HUES64 (cell line): ENCODE data around the gene MSRB1.
"Not testable (repeated sequence)": the region's sequence is repeated elsewhere in the genome, so short reads cannot be mapped to it uniquely, and the experiment has no call there.

Experiments used
- H3K27ac ChIP-seq: 2 replicates; pipeline ENCODE4 v1.7.0; 2013; ENCODE audit warnings: low read depth, low read length, inconsistent platforms
- H3K27me3 ChIP-seq: 2 replicates; pipeline ENCODE4 v1.6.1; 2013; ENCODE audit warnings: mild to moderate bottlenecking, low read length; ENCODE audit not compliant: insufficient read depth
- H3K36me3 ChIP-seq: 2 replicates; pipeline ENCODE4 v1.6.1; 2013; ENCODE audit warnings: mild to moderate bottlenecking, low read length; ENCODE audit not compliant: insufficient read depth
- H3K4me1 ChIP-seq: 2 replicates; pipeline ENCODE4 v1.6.1; 2013; ENCODE audit warnings: mild to moderate bottlenecking, low read length, moderate library complexity; ENCODE audit not compliant: insufficient read depth
- H3K4me3 ChIP-seq: 2 replicates; pipeline ENCODE4 v1.5.1; 2013; ENCODE audit warnings: mild to moderate bottlenecking, low read length, moderate library complexity
- H3K9ac ChIP-seq: 2 replicates; pipeline ENCODE4 v1.6.1; 2013; ENCODE audit warnings: mild to moderate bottlenecking, low read depth, low read length
- H3K9me3 ChIP-seq: 2 replicates; pipeline ENCODE4 v1.6.1; 2013; ENCODE audit warnings: low read depth, low read length; ENCODE audit not compliant: insufficient read depth
- WGBS: fragments of 150-250, 120-280 bp; methylation state at CpG from one replicate; pipeline ENCODE4 v1.1.7; 2013; ENCODE audit warnings: missing lambda C conversion rate; 5-methylcytosine and 5-hydroxymethylcytosine counted together

The MSRB1 gene

DNA sequence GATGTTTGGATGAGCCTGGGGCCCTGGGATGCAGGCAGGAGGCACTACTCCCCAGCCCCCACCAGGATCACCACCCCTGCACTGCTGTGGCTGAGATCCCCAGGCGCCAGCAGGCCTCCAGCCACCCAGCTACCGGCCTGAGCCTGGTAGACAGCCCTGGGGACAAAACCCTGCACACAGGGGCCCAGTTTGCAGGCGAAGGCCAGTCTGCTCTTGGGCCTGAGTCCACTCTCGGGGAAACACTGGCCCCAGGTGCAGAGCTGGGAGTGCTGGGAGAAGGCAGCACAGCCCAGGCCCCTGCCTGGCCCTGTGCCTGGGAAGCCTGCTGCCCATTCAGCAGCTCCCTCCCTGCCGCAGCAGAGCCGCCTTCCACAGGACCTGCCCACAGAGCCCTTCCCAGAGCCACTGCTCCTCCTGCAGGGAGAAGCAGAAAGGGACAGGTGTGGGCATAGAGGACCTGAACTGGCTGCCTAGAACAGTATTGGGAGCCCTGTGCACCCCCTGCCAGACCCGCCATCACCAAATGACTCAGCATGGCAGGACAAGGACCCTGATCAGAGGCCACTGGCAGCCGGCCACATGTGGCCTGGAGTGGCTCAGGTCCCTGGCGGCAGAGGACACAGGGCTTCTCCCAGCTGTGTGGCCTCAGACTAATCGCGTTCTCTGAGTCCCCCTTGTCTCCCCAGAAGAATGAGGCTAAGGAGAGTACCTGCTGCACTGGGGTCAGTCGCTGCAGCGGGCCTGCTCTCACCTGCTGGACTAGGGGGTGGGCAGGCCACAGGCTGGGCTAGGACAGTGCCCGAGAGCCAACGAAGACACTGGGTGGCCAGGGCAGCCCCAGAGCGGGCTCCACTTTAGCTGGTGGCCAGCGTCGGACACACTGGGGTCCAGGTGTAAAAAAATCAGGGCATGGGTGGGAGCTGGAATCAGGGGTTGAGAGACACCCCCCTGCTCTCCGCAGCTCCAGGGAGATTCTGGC, 10.7 kb downstream of the MSRB1 start:
- Histone ChIP-seq H3K36me3 (no peaks in the 10 kb centered on the region), H3K4me1 (no peaks in the 10 kb centered on the region), H3K27me3 (peaks cover 10% of the 10 kb centered on the region), H3K9me3 (no peaks in the 10 kb centered on the region), H3K27ac (no peak overlapping the region), H3K9ac (no peak overlapping the region; the same call in 1 of the 2 replicates), H3K4me3 (no peak overlapping the region)
- 81% methylated on average over 19 of the region's 19 CpGs for WGBS

DNA sequence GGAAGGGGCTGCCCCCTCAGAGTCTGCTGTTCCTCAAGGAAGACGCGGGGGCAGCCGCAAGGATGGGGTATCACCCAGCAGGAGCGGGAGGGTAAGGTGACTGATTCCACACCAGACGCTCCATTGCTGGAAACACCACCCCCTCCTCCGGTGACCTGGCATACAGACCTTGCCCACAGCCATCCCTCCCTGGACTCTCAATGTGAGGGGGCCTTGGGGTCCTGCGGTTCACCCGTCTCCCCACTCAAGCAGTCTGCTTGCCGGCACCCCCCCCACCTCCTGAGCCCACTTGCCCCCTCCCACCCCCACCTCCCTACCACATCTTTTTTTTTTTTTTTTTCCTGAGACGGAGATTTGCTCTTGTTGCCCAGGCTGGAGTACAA, 12.7 kb downstream of the MSRB1 start:
- no peak overlapping the region for H3K27ac ChIP-seq
- H3K9ac ChIP-seq: no peak overlapping the region
- H3K9me3 ChIP-seq: no peaks in the 10 kb centered on the region
- H3K36me3 ChIP-seq: no peaks in the 10 kb centered on the region
- no peak overlapping the region for H3K4me3 ChIP-seq
- peaks cover 10% of the 10 kb centered on the region for H3K27me3 ChIP-seq
- WGBS: 83% methylated on average over 10 of the region's 10 CpGs
- H3K4me1 ChIP-seq: no peaks in the 10 kb centered on the region

DNA sequence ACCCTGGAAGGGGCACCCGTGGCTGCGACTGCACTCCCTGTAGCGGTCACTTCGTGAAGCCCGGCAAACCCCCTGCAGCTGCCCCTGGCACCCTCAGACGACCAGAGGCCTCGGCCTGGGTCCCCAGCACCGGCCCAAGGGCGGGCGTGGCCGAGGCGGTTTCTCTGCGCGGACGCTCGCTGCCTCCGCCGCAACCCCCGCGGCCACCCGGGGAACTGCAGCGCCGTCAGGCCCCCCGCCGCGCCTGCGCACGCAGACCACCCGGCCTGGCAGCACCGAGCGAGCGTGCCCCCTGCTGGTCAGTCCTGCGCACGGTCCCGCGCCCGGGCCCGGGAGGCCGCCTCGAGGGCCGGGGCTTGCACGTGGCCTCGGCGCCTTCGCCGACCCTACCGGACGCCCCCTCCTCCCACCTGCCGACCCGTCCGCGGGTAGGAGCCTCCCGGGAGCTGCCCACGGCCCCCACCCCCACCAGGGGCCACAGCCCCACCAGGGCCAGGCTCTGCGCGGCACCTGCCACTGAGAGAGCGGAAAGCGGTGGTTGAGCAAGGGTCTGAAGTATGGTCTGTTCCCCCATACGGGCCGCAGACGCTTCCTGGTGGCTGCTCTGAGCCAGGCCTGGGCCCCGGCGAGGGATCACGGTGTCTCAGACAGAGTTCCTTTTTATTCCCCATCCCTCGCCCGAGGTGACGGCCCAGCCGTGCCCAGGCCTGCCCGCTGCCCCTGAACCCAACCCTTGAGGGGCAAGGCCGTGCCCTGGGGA, 13.2 kb downstream of the MSRB1 start:
- Histone ChIP-seq H3K27ac (no peak overlapping the region), H3K4me1 (no peaks in the 10 kb centered on the region)
- 15% methylated on average over 70 of the region's 70 CpGs for WGBS

DNA sequence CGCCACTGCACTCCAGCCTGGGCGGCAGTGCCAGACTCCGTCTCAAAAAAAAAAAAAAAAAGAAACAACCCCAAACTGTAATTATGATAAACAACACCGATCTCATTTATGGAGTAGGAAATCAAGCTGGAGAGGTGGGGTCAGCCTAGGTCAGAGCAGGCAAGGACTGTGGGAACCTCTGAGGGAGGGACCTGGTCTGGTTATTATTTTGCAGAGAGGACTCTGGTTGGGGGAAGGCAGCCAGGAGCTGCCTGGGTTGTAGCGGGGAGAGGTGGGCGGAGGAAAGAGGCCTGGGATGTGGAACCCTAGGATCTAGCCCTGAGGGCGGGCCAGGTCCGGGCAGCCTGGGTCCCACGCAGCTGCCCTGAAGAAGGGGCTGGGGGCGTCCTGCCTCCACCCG, 13.9 kb downstream of the MSRB1 start:
- no peaks in the 10 kb centered on the region for H3K9me3 ChIP-seq
- WGBS: 21% methylated on average over 8 of the region's 11 CpGs
- H3K36me3 ChIP-seq: no peaks in the 10 kb centered on the region
- H3K27ac ChIP-seq: no peak overlapping the region
- no peaks in the 10 kb centered on the region for H3K4me1 ChIP-seq
- peaks cover 18% of the 10 kb centered on the region for H3K27me3 ChIP-seq
- peak overlapping the region; percentile 50 for H3K4me3 ChIP-seq
- no peak overlapping the region for H3K9ac ChIP-seq

More for the DNA sequence above, 13.2 kb downstream of the MSRB1 start:
- H3K9ac ChIP-seq: no peak overlapping the region; the same call in 1 of the 2 replicates
- H3K36me3 ChIP-seq: no peaks in the 10 kb centered on the region
- peaks cover 11% of the 10 kb centered on the region for H3K27me3 ChIP-seq
- H3K9me3 ChIP-seq: no peaks in the 10 kb centered on the region
- peak overlapping the region; percentile 50 for H3K4me3 ChIP-seq

DNA sequence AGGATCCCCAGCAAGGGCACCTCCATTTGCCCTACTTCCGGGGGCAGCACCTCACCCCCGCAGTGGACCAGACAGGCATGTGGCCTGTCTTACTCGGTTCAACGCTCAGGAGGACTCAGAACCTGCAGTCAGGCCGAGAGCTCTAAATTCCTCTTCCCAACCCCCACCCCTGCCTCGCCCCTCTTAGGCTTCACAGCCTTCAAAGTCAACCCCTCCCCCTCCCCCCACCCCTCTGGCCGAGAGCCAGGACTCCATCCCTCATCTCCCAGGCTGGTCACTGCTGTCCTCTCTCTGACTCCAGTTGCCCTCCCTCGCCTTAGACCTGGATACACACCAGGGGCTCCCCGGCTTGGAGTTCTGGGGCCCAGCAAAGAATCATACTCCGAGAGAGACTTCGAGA, 16.7 kb downstream of the MSRB1 start:
- H3K9me3 ChIP-seq: no peaks in the 10 kb centered on the region
- no peak overlapping the region for H3K27ac ChIP-seq
- 52% methylated on average over 11 of the region's 11 CpGs for WGBS
- no peak overlapping the region for H3K4me3 ChIP-seq
- no peak overlapping the region for H3K9ac ChIP-seq
- H3K27me3 ChIP-seq: peaks cover 43% of the 10 kb centered on the region
- no peaks in the 10 kb centered on the region for H3K4me1 ChIP-seq
- no peaks in the 10 kb centered on the region for H3K36me3 ChIP-seq

DNA sequence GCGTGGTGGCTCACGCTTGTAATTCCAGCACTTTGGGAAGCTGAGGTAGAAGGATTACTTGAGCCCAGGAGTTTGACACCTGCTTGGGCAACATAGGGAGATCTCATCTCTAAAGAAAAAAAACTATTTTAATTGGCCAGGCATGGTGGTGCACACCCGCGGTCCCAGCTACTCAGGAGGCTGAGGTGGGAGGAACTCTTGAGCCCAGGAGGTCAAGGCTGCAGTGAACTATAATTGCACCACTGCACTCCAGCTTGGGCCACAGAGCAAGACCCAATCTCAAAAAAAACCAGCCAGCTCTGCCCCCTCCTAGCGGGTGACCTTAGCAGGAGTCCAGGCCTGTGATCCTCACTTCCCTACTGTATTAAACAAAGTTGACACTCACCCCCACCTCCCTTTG, 18.9 kb downstream of the MSRB1 start:
- H3K4me1 ChIP-seq: 0 out of 2 replicates have a peak, but pooled peaks cover 5% of the 10 kb centered on the region
- H3K27ac ChIP-seq: no peak overlapping the region
- no peak overlapping the region for H3K9ac ChIP-seq
- no peaks in the 10 kb centered on the region for H3K36me3 ChIP-seq
- peak overlapping the region; percentile 29; the same call in 1 of the 2 replicates for H3K4me3 ChIP-seq
- WGBS: 69% methylated on average over 5 of the region's 5 CpGs
- no peaks in the 10 kb centered on the region for H3K9me3 ChIP-seq
- H3K27me3 ChIP-seq: peaks cover 54% of the 10 kb centered on the region

DNA sequence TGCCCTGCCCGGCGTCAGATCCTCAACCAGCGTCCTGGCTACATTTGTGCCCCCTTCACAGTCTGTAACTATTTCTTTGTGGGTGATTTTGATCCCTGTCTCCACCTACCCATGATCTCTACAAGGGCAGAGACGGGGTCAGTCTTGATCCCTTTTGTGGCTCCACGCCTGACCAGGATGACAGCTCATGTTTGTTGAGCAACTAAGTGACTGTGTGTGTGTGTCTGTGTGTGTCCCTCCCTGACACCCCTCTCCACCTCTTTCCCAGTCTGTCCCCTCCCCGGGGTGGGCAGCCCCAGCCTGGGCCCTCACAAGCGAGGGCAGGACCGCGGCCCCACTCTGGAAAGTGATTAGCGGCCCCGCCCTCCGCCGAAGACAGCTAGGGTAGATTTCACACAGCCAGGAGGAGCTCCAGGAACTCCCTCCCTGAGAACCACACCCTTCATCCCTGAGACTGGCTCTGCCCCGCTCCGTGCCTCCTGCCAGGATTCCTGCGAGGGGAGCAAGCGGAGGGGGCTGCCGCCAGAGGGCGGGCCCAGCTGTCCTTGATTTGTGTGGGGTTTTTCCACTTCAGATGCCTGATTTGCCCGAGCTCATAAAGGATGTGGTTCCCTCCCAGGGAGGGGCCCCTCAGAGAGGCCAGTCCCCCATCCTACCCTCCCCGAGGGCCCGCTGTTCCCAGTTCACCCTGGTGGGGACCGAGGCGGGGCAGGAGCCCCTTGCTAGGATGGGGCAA, 19.5 kb downstream of the MSRB1 start:
- H3K27me3 ChIP-seq: peaks cover 61% of the 10 kb centered on the region
- H3K27ac ChIP-seq: no peak overlapping the region
- no peaks in the 10 kb centered on the region for H3K36me3 ChIP-seq
- WGBS: 9% methylated on average over 21 of the region's 24 CpGs
- no peak overlapping the region for H3K9ac ChIP-seq
- 0 out of 2 replicates have a peak, but pooled peaks cover 5% of the 10 kb centered on the region for H3K4me1 ChIP-seq
- H3K9me3 ChIP-seq: no peaks in the 10 kb centered on the region
- peak overlapping the region; percentile 29 for H3K4me3 ChIP-seq

DNA sequence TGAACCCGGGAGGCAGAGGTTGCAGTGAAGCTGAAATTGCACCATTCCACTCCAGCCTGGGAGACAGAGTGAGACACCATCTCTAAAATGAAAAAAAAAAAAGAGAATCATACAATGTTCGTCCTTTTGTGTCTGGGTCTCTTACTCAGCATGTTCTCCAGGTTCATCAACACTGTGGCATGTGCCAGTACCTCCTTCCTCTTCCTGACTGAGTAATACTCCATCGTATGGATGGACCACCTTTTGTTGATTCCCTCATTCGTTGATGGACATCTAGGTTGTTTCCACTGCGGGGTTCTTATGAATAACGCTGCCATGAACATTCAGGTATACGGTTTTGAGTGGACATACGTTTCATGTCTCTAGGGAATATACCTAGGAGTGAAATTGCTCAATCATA, 20.6 kb downstream of the MSRB1 start:
- H3K36me3 ChIP-seq: no peaks in the 10 kb centered on the region
- peaks cover 72% of the 10 kb centered on the region for H3K27me3 ChIP-seq
- H3K4me1 ChIP-seq: peaks cover 8% of the 10 kb centered on the region
- H3K9me3 ChIP-seq: no peaks in the 10 kb centered on the region
- no peak overlapping the region for H3K9ac ChIP-seq
- H3K27ac ChIP-seq: no peak overlapping the region
- no peak overlapping the region for H3K4me3 ChIP-seq
- WGBS: 88% methylated on average over 8 of the region's 8 CpGs

DNA sequence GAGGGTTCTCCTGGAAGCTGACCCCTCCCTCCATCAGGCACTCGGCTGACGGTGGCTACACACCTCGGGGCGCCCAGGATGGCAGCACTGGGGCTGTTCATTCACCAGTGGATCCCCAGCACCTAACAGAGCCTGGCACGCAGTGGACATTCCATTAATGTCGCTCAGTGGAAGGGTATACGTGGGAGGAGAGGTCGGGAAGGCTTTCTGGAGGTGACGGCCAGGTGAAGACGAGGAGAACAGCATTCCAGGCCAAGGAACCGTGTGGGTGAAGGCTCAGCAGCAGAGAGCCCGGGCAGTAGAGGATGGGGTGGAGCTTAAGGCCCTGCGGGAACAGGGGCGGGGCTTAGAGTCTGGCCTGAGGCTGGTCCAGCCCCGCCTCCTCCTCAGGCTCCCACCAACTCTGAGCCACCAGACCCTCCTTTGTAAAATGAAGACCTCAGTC, 22.2 kb downstream of the MSRB1 start:
- H3K4me1 ChIP-seq: peaks cover 20% of the 10 kb centered on the region
- no peaks in the 10 kb centered on the region for H3K9me3 ChIP-seq
- H3K27ac ChIP-seq: no peak overlapping the region
- H3K4me3 ChIP-seq: no peak overlapping the region
- H3K9ac ChIP-seq: no peak overlapping the region
- no peaks in the 10 kb centered on the region for H3K36me3 ChIP-seq
- 9% methylated on average over 15 of the region's 15 CpGs for WGBS
- peaks cover 88% of the 10 kb centered on the region for H3K27me3 ChIP-seq

DNA sequence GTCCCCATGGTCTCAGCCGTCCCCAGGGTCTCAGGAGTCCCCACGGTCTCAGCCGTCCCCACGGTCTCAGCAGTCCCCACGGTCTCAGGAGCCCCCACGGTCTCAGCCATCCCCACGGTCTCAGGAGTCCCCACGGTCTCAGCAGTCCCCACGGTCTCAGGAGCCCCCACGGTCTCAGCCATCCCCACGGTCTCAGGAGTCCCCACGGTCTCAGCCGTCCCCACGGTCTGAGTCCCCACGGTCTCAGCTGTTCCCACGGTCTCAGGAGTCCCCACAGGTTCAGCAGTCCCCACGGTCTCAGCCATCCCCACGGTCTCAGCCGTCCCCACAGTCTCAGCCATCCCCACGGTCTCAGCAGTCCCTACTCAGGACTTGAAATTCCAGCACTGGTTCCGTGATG, 22.9 kb downstream of the MSRB1 start:
- H3K9me3 ChIP-seq, H3K27ac ChIP-seq, H3K4me3 ChIP-seq, H3K9ac ChIP-seq, H3K36me3 ChIP-seq: not testable (repeated sequence)
- 67% methylated on average over 21 of the region's 21 CpGs for WGBS
- Histone ChIP-seq H3K27me3 (peaks cover 92% of the 10 kb centered on the region), H3K4me1 (peaks cover 20% of the 10 kb centered on the region)
